Gastrocnemius medialis (tissue), 4 donors: Measurements from ENCODE around the gene DAW1. TPM values are rescaled to one million over a fixed set of nuclear protein-coding genes. Genes with fewer than 3 reads are reported as not detected.

Experiments
- ATAC-seq, 2 donors: fragments of 150-250 bp; one replicate each; pipeline ENCODE4 v1.9.1; 2016
- DNase-seq, 2 donors: peaks; one replicate each; pipeline ENCODE4 v3.0.0-alpha.2; 2019
- H3K27ac ChIP-seq, 4 donors: fragments of 200-600 bp; sonication (generic); 1 replicate in 1 of 4; 2 replicates in 3 of 4; pipeline ENCODE4 v1.5.1; 2016 to 2018; ENCODE audit warnings: mild to moderate bottlenecking in 2 of 4, moderate library complexity in 1 of 4
- H3K27me3 ChIP-seq, 3 donors: fragments of 200-600 bp; sonication (generic) in 2 of 3; 1 replicate in 1 of 3; 2 replicates in 2 of 3; pipeline versions ENCODE4 v1.5.1 to v1.6.0; 2016 to 2019; ENCODE audit warnings: mild to moderate bottlenecking in 1 of 3, moderate library complexity in 1 of 3
- H3K36me3 ChIP-seq, 2 donors: fragments of 200-600 bp; sonication (generic) in 1 of 2; one replicate each; pipeline ENCODE4 v1.5.1; 2017 to 2018
- H3K4me1 ChIP-seq, 2 donors: fragments of 200-600 bp; sonication (generic) in 1 of 2; one replicate each; pipeline ENCODE4 v1.5.1; 2016 to 2017; ENCODE audit warnings: mild to moderate bottlenecking in 2 of 2
- H3K4me3 ChIP-seq, 4 donors: fragments of 200-600 bp; sonication (generic) in 3 of 4; 1 replicate in 1 of 4; 2 replicates in 3 of 4; pipeline ENCODE4 v1.5.1; 2016 to 2019; ENCODE audit warnings: mild to moderate bottlenecking in 2 of 4
- H3K9me3 ChIP-seq, 3 donors: fragments of 200-600 bp; sonication (generic) in 2 of 3; 1 replicate in 1 of 3; 2 replicates in 2 of 3; pipeline ENCODE4 v1.5.1; 2016 to 2019
- POLR2A ChIP-seq, 2 donors: fragments of 450-650 bp; IDR thresholded peaks; one replicate each; pipeline ENCODE4 v1.6.1; 2017; ENCODE audit warnings: antibody characterized with exemption in 2 of 2, mild to moderate bottlenecking in 2 of 2, moderate library complexity in 2 of 2
- in situ Hi-C, 4 donors: fragments of 200-750 bp; cut with MboI; loops; one replicate each; pipeline versions ENCODE4 v1.15.0 to v1.8.0; 2017; ENCODE audit warnings: low sequenced_read_pairs in 4 of 4
- intact Hi-C: fragments of 100-400 bp; cut with DNase I; formaldehyde crosslinking; loops from one replicate; pipeline ENCODE4 v1.15.1; 2023; ENCODE audit warnings: low total_unique reads
- total RNA-seq, 4 donors: library from RNA; depleted of rRNA; stranded (reverse); fragments of >200 nt; gene quantifications; one replicate each; pipeline versions ENCODE4 v1.1.0 to v1.2.3, GENCODE V29; 2016
- TF ChIP-seq, protein P1 (sequence below), 5 experiments: fragments of 450-650 bp in 3 of 5; fragments of 200-600 bp in 2 of 5; sonication (generic) in 2 of 5; IDR thresholded peaks in 4 of 5; conservative IDR thresholded peaks in 1 of 5; 1 replicate in 4 of 5; 2 replicates in 1 of 5; pipeline ENCODE4 v1.5.1; 2016 to 2019; ENCODE audit warnings: antibody characterized with exemption in 5 of 5, mild to moderate bottlenecking in 3 of 5, moderate library complexity in 3 of 5

The DAW1 gene
- total RNA-seq, 4 donors from 2014 or later: not detected

DNA sequence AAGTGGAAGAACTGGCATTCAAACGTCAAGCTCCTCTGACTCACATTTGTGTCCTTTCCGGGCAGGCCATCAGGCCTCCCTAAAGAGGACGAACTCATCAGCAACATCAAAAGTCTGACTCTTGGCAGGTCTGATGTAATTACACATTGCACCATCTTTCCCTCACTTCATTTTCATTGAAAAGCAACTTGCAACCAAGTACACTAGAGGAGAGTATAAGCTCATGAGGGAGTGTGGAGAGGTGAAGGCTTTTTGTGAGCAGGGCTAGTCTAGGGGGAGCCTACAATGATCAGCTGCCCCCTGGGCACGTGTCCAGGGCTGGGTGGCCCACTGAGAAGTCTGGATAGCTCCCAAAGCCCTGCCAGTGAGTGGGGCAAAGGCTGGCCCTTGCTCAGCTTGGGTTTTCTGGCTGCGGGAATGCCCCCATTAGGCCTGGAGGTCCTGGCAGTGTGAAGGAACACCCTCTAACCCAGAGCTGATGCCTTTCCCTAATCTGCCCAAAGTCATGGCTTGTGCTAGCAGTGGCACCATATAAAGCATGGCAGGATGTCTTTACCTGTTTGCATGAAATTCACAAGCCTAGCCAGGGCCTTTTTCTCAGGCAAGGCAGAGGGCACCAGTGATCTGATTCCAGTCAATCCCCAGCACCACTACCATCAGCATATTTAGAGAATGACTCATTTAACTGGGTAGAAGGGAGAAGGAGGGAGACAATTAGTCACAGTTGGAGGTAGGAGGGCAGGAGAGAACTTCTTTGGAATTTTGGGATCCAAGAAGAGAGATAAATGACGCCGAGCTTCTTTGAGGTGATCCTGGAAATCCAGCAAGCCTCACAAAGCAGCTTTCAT, 8.5 kb upstream of the DAW1 start:
- Histone ChIP-seq H3K36me3 (no peaks in the 10 kb centered on the region), H3K4me1 (no peaks in the 10 kb centered on the region), H3K27ac (no peak overlapping the region), H3K4me3 (no peak overlapping the region), H3K9me3 (no peaks in the 10 kb centered on the region), H3K27me3 (no peaks in the 10 kb centered on the region)
- DNase-seq: peak in 1 of 2 donors; percentile 47
- intact Hi-C loops: no loop called here
- no peak for TF ChIP-seq POLR2A (IDR thresholded peaks at IDR 0.05)
- TF ChIP-seq, protein P1, sequence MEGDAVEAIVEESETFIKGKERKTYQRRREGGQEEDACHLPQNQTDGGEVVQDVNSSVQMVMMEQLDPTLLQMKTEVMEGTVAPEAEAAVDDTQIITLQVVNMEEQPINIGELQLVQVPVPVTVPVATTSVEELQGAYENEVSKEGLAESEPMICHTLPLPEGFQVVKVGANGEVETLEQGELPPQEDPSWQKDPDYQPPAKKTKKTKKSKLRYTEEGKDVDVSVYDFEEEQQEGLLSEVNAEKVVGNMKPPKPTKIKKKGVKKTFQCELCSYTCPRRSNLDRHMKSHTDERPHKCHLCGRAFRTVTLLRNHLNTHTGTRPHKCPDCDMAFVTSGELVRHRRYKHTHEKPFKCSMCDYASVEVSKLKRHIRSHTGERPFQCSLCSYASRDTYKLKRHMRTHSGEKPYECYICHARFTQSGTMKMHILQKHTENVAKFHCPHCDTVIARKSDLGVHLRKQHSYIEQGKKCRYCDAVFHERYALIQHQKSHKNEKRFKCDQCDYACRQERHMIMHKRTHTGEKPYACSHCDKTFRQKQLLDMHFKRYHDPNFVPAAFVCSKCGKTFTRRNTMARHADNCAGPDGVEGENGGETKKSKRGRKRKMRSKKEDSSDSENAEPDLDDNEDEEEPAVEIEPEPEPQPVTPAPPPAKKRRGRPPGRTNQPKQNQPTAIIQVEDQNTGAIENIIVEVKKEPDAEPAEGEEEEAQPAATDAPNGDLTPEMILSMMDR (IDR thresholded peaks at IDR 0.05 in 4 of 5, conservative IDR thresholded peaks at IDR 0.05 in 1 of 5): no peak
- peak; percentile 46 to 58 for ATAC-seq
- in situ Hi-C loops: no loop called here

DNA sequence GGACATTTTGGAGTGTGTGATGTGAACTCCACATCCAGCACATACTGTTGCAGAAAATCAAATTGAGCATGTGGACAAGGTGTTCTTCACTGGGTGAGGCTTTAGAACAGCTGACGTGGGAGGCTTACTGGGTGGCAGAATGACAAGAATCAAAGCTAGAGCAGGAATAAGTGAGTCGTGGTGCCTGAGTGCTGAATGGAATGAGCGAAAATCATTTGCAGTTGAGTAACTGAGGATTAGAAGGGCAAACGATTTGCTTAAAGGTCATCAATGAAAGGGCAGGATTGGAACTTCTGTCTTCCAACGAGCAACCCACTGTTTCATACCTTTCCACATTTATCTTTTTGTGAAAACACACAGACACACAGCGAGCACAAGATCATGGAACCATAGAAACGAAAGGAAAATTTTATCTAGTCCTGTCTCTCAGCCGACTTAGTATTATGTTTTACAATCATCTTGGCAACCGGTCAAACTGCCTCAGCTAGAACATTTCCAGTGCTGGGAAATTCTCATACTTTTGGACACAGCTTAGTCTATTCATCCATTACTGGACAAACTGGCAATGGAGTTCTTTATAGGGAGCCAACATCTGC, 7.2 kb upstream of the DAW1 start:
- Histone ChIP-seq H3K27ac (peak overlapping the region in 1 of 4 donors; percentile 35), H3K4me3 (peak overlapping the region in 1 of 4 donors; percentile 11), H3K27me3 (no peaks in the 10 kb centered on the region), H3K9me3 (no peaks in the 10 kb centered on the region), H3K4me1 (no peaks in the 10 kb centered on the region), H3K36me3 (no peaks in the 10 kb centered on the region)
- ATAC-seq (peak in 1 of 2 donors; percentile 68), DNase-seq (no peak)
- in situ Hi-C loops (no loop called here), intact Hi-C loops (no loop called here)
- TF ChIP-seq POLR2A (IDR thresholded peaks at IDR 0.05): no peak
- TF ChIP-seq, protein P1 (IDR thresholded peaks at IDR 0.05 in 4 of 5, conservative IDR thresholded peaks at IDR 0.05 in 1 of 5): no peak

DNA sequence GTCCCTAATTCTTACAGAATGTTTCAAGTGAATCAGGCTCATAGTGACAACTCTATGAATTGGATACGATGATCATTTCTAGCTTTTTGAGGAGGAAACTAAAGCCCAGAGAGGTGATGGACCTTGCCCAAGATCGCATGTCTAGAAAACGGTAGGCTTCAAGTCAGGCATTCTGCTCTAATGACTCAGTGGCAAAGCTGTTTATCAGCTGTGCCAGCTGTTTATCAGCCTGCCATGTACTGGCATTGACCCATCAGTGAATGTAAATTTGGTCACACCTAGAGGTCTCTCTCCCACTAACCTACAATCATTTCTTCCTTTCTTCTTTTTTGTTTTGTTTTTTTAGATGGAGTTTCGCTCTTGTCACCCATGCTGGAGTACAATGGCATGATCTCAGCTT, 6.1 kb upstream of the DAW1 start:
- H3K9me3 ChIP-seq: no peaks in the 10 kb centered on the region
- in situ Hi-C loops: no loop called here
- no peaks in the 10 kb centered on the region for H3K36me3 ChIP-seq
- no peaks in the 10 kb centered on the region for H3K4me1 ChIP-seq
- ATAC-seq (no peak), DNase-seq (no peak)
- TF ChIP-seq, protein P1 (IDR thresholded peaks at IDR 0.05 in 4 of 5, conservative IDR thresholded peaks at IDR 0.05 in 1 of 5): no peak
- TF ChIP-seq POLR2A (IDR thresholded peaks at IDR 0.05): no peak
- H3K27ac ChIP-seq: no peak overlapping the region
- intact Hi-C loops: no loop called here
- H3K4me3 ChIP-seq: no peak overlapping the region
- no peaks in the 10 kb centered on the region for H3K27me3 ChIP-seq

DNA sequence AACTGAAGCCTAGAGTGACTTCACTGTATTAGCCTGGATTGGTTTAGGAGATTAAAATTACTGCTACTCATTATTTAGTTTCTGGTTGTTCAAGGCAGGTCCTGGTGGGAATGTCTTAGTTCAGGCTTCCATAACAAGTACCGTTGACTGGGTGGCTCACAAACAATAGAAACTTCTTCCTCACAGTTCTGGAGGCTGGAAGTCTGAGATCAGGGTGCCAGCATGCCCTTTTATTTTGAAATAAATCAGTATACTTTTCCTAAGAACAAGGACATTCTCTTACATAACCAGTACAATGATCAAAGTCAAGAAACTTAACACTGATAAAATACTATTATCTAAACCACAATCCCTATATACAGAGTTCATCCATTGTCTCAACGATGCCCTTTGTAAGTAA, 4.0 kb upstream of the DAW1 start:
- peaks cover 0 to 6% (median 5%) of the 10 kb centered on the region in 3 donors for H3K27me3 ChIP-seq
- no peak overlapping the region for H3K4me3 ChIP-seq
- in situ Hi-C loops: no loop called here
- ATAC-seq (no peak), DNase-seq (no peak)
- no peaks in the 10 kb centered on the region for H3K4me1 ChIP-seq
- no peak overlapping the region for H3K27ac ChIP-seq
- intact Hi-C loops: no loop called here
- H3K36me3 ChIP-seq: no peaks in the 10 kb centered on the region
- H3K9me3 ChIP-seq: no peaks in the 10 kb centered on the region
- no peak for TF ChIP-seq POLR2A (IDR thresholded peaks at IDR 0.05)
- TF ChIP-seq, protein P1 (IDR thresholded peaks at IDR 0.05 in 4 of 5, conservative IDR thresholded peaks at IDR 0.05 in 1 of 5): no peak
